Measurements from ENCODE around the gene AP2B1. TPM values are rescaled to one million over a fixed set of nuclear protein-coding genes. Genes with fewer than 3 reads are reported as not detected.

The AP2B1 gene
- total and polyA plus RNA-seq, 2 experiments from 2014 or later, result 76.1 to 87.0 TPM

DNA sequence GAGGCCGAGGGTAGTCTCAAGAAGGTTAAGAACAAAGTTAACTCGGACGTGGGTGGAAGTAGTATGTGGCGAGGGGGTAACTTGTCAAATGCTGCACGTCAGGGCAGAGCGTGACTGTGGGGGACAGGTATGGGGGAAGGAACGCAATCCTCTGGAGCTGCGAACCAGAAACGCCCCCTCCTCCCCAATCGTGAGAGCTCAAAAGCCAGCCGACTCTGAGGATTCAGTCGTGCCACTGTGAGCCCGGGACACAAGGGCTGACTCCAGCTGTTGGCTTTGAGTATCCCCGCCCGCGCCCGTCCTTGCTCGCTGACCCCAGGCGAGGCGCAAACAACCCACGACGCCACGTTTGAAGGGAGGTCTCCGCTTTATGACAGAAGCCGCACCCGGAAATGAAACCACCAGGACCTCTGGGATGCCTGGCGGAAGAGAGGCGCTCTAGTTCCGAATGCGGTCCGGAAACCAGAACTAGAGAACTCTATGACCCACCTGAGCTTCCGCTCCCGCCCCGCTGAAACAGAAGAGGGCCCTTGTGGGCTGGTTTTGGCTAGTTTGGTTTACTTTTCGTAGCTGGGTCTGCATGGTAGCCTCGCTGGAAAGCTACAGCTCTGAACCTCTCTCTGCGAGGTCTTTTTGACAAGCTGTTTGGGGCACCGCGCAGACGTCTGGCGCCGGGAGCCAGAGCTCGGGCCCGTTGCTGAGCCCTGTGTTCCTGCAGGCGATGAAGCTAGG, 8.8 kb upstream of the AP2B1 start, which contains the start of gene PEX12:
TSS of gene PEX12 (minus strand) at position 375 of the 732 bp plus-strand sequence. CDS start 550 bp downstream, outside the sequence.
- TF ChIP-seq, protein P1, sequence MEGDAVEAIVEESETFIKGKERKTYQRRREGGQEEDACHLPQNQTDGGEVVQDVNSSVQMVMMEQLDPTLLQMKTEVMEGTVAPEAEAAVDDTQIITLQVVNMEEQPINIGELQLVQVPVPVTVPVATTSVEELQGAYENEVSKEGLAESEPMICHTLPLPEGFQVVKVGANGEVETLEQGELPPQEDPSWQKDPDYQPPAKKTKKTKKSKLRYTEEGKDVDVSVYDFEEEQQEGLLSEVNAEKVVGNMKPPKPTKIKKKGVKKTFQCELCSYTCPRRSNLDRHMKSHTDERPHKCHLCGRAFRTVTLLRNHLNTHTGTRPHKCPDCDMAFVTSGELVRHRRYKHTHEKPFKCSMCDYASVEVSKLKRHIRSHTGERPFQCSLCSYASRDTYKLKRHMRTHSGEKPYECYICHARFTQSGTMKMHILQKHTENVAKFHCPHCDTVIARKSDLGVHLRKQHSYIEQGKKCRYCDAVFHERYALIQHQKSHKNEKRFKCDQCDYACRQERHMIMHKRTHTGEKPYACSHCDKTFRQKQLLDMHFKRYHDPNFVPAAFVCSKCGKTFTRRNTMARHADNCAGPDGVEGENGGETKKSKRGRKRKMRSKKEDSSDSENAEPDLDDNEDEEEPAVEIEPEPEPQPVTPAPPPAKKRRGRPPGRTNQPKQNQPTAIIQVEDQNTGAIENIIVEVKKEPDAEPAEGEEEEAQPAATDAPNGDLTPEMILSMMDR (IDR thresholded peaks at IDR 0.05; ENCODE audit: poor library complexity), result no peak
- TF ChIP-seq EZH2 (IDR thresholded peaks at IDR 0.05; ENCODE audit: borderline replicate concordance) (no peak), EZH2phosphoT487 (IDR thresholded peaks at IDR 0.05; ENCODE audit: low read depth, severe bottlenecking, unreplicated experiment) (no peak)
- H3K27ac ChIP-seq, result peak within 1 kb of the TSS; percentile 97
- H3K4me3 ChIP-seq, result peak within 1 kb of the TSS; percentile 76
- H3K4me1 ChIP-seq (ENCODE audit: insufficient read depth), result peaks cover 12% of the 10 kb centered on the region
- under 1% methylated on average over 44 of the region's 45 CpGs for WGBS (ENCODE audit: low lambda C conversion rate, missing lambda C conversion rate)
- peaks cover 15% of the 10 kb centered on the region for H3K79me2 ChIP-seq
- H2AFZ ChIP-seq, result peak within 1 kb of the TSS; percentile 90
- H3K9me2 ChIP-seq (replicated peaks; ENCODE audit: insufficient read depth), result no peaks in the 10 kb centered on the region
- H3K27me3 ChIP-seq, result no peaks in the 10 kb centered on the region
- DNase-seq (ENCODE audit: low spot score), result peak; percentile 92
- no peaks in the 10 kb centered on the region for H3K36me3 ChIP-seq (replicated peaks; ENCODE audit: insufficient read depth, low read depth)
- no peaks in the 10 kb centered on the region for H4K20me1 ChIP-seq (ENCODE audit: insufficient read depth, poor library complexity, severe bottlenecking)
- peak within 1 kb of the TSS; percentile 83 for H3K4me2 ChIP-seq
- H3K9me3 ChIP-seq (ENCODE audit: low read depth), result no peaks in the 10 kb centered on the region

DNA sequence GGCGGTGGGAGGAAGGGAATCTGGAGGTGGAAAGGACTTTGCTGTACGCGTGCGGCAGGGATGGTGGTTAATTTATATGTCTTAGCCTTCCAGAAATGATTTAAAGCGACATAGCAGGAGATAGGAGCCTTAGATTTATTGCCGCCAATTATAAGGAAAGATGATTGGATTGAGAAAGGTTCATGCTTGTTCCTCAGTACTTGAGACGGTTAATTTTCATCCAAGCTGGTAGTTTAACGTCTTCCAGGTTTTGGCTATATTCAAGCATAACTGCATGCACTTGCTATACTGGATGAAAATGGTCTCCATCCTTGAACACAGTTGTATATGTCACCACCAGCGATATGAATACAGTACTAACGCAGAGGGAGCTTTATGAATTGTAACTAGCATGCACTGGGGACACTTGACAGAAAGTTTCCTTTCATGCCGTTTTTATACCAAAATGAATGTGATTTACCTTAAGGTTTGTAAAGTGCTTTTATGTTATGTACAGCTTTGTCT, 8.1 kb upstream of the AP2B1 start:
- H3K27me3 ChIP-seq, result no peaks in the 10 kb centered on the region
- H3K4me1 ChIP-seq (ENCODE audit: insufficient read depth), result peaks cover 12% of the 10 kb centered on the region
- no peaks in the 10 kb centered on the region for H4K20me1 ChIP-seq (ENCODE audit: insufficient read depth, poor library complexity, severe bottlenecking)
- H3K4me2 ChIP-seq, result peak overlapping the region; percentile 83
- no peaks in the 10 kb centered on the region for H3K9me2 ChIP-seq (replicated peaks; ENCODE audit: insufficient read depth)
- peak overlapping the region; percentile 97 for H3K27ac ChIP-seq
- peaks cover 15% of the 10 kb centered on the region for H3K79me2 ChIP-seq
- H3K9me3 ChIP-seq (ENCODE audit: low read depth), result no peaks in the 10 kb centered on the region
- H2AFZ ChIP-seq, result peak overlapping the region; percentile 90
- H3K4me3 ChIP-seq, result peak overlapping the region; percentile 76
- no peaks in the 10 kb centered on the region for H3K36me3 ChIP-seq (replicated peaks; ENCODE audit: insufficient read depth, low read depth)
- TF ChIP-seq, protein P1 (IDR thresholded peaks at IDR 0.05; ENCODE audit: poor library complexity), result no peak
- TF ChIP-seq EZH2 (IDR thresholded peaks at IDR 0.05; ENCODE audit: borderline replicate concordance) (no peak), EZH2phosphoT487 (IDR thresholded peaks at IDR 0.05; ENCODE audit: low read depth, severe bottlenecking, unreplicated experiment) (no peak)
- no peak for DNase-seq (ENCODE audit: low spot score)
- WGBS (ENCODE audit: low lambda C conversion rate, missing lambda C conversion rate), result 12% methylated on average over 11 of the region's 11 CpGs

DNA sequence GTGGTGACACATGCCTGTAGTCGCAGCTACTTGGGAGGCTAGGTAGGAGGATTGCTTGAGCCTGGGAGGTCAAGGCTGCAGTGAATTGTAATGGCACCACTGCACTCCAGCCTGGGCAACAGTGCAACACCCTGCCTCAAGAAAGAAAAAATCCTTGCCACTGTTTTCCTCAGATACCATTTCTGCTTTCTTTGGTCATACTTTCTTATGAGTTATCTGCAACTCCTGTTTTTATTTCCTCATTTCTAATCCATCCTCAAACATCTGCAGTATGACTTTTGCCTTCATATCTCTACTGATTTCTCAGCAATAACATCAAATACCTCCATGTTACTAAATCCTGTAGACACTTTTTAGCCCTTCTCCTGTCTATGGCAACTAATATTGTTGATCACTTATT, 3.1 kb upstream of the AP2B1 start:
- H4K20me1 ChIP-seq (ENCODE audit: insufficient read depth, poor library complexity, severe bottlenecking), result peaks cover 4% of the 10 kb centered on the region
- no peak overlapping the region for H2AFZ ChIP-seq
- no peaks in the 10 kb centered on the region for H3K9me3 ChIP-seq (ENCODE audit: low read depth)
- no peaks in the 10 kb centered on the region for H3K9me2 ChIP-seq (replicated peaks; ENCODE audit: insufficient read depth)
- WGBS (ENCODE audit: low lambda C conversion rate, missing lambda C conversion rate), result 100% methylated on average over 1 of the region's 1 CpG
- DNase-seq (ENCODE audit: low spot score), result no peak
- no peak overlapping the region for H3K27ac ChIP-seq
- TF ChIP-seq EZH2 (IDR thresholded peaks at IDR 0.05; ENCODE audit: borderline replicate concordance) (no peak), EZH2phosphoT487 (IDR thresholded peaks at IDR 0.05; ENCODE audit: low read depth, severe bottlenecking, unreplicated experiment) (no peak)
- TF ChIP-seq, protein P1 (IDR thresholded peaks at IDR 0.05; ENCODE audit: poor library complexity), result no peak
- H3K27me3 ChIP-seq, result no peaks in the 10 kb centered on the region
- H3K4me2 ChIP-seq, result no peak overlapping the region
- H3K4me3 ChIP-seq, result no peak overlapping the region
- H3K79me2 ChIP-seq, result peaks cover 20% of the 10 kb centered on the region
- peaks cover 4% of the 10 kb centered on the region for H3K4me1 ChIP-seq (ENCODE audit: insufficient read depth)
- no peaks in the 10 kb centered on the region for H3K36me3 ChIP-seq (replicated peaks; ENCODE audit: insufficient read depth, low read depth)
